GM12878 (cell line): ENCODE data around the gene IGF2R. TPM values are rescaled to one million over a fixed set of nuclear protein-coding genes. Genes with fewer than 3 reads are reported as not detected.

ENCODE experiments used
- ATAC-seq: fragments of 200-7000 bp; cut with Tn5 transposase; 3 replicates; pipeline ENCODE4 v1.9.1; 2020; ENCODE audit warnings: mild to moderate bottlenecking, moderate library complexity
- BruUV-seq: library from RNA; stranded (reverse); fragments of 400-500 nt; replicated peaks from 2 replicates; lab custom pipeline; 2021; lab: Mats Ljungman, UMichigan
- CTCF ChIA-PET: fragments of 300-600 bp; sonication (Branson Sonifier 250); formaldehyde crosslinking; extraction: SDS; loops from one replicate; lab custom pipeline; 2021; ENCODE audit warnings: inconsistent platforms; lab: Yijun Ruan, JAX
- POLR2A ChIA-PET: fragments of 350-600 bp; formaldehyde crosslinking; extraction: SDS; loops from one replicate; lab custom pipeline; 2021; ENCODE audit warnings: inconsistent platforms; lab: Charles Lee
- RAD21 ChIA-PET: fragments of 300-600 bp; sonication (Branson Sonifier 250); formaldehyde crosslinking; loops from one replicate; lab custom pipeline; 2023; ENCODE audit warnings: antibody characterized with exemption; ENCODE audit not compliant: unreplicated experiment; lab: Charles Lee
- SMC1A ChIA-PET: fragments of 300-600 bp; sonication (Branson Sonifier 250); formaldehyde crosslinking; loops from one replicate; lab custom pipeline; 2023; ENCODE audit not compliant: unreplicated experiment, uncharacterized antibody; lab: Charles Lee
- DNase-seq: peaks from one replicate; pipeline ENCODE4 v3.0.0-alpha.2; 2011; ENCODE audit warnings: low read depth, low spot score
- FAIRE-seq: peaks from 3 replicates; lab custom pipeline; 2011; peaks lifted over from hg19 to GRCh38; lab: Jason Lieb, UNC
- H2AFZ ChIP-seq: 2 replicates; pipeline ENCODE4 v1.6.0; 2011; ENCODE audit warnings: low read depth, low read length, control low read depth; ENCODE audit not compliant: control insufficient read depth
- H3K27ac ChIP-seq: 2 replicates; pipeline ENCODE4 v1.5.1; 2011; ENCODE audit warnings: control low read depth; ENCODE audit not compliant: control insufficient read depth, insufficient read depth
- H3K27me3 ChIP-seq, 2 experiments: replicated peaks in 1 of 2; 2 replicates each; pipeline versions ENCODE4 v1.6.0 to v1.6.1; 2011; ENCODE audit warnings: low read length in 1 of 2; ENCODE audit not compliant: control insufficient read depth in 2 of 2, insufficient read depth in 2 of 2
- H3K36me3 ChIP-seq, 2 experiments: 2 replicates each; pipeline ENCODE4 v1.5.1; 2011; ENCODE audit warnings: low read length in 1 of 2; ENCODE audit not compliant: control insufficient read depth in 2 of 2, insufficient read depth in 2 of 2
- H3K4me1 ChIP-seq: 2 replicates; pipeline ENCODE4 v1.6.1; 2011; ENCODE audit warnings: mild to moderate bottlenecking, low read length, moderate library complexity, mixed read lengths; ENCODE audit not compliant: control insufficient read depth, insufficient read depth
- H3K4me2 ChIP-seq: 2 replicates; pipeline ENCODE4 v1.6.0; 2011; ENCODE audit warnings: control low read depth; ENCODE audit not compliant: control insufficient read depth, insufficient read depth
- H3K4me3 ChIP-seq: fragments of 200-600 bp; sonication (generic); 2 replicates; pipeline ENCODE4 v1.5.1; 2016
- H3K79me2 ChIP-seq: 2 replicates; pipeline ENCODE4 v1.6.0; 2011; ENCODE audit warnings: low read length; ENCODE audit not compliant: control insufficient read depth, insufficient read depth
- H3K9ac ChIP-seq: 2 replicates; pipeline ENCODE4 v1.8.0; 2011; ENCODE audit warnings: low read length, control low read depth, mixed read lengths; ENCODE audit not compliant: control insufficient read depth, insufficient read depth
- H3K9me3 ChIP-seq: replicated peaks from 3 replicates; pipeline ENCODE4 v1.5.1; 2011; ENCODE audit warnings: mild to moderate bottlenecking, low read length; ENCODE audit not compliant: control insufficient read depth, insufficient read depth
- H4K20me1 ChIP-seq: 2 replicates; pipeline ENCODE4 v1.6.0; 2011; ENCODE audit not compliant: control insufficient read depth, insufficient read depth
- ATF2 ChIP-seq: IDR thresholded peaks from 2 replicates; pipeline ENCODE4 v1.6.1; 2012; ENCODE audit warnings: low read length, inconsistent platforms
- HDGF ChIP-seq: fragments of 450-650 bp; IDR thresholded peaks from 2 replicates; pipeline ENCODE4 v1.6.1; 2016; ENCODE audit warnings: antibody characterized with exemption
- IKZF1 ChIP-seq: fragments of 450-650 bp; conservative IDR thresholded peaks from 2 replicates; pipeline ENCODE4 v1.6.1; 2017; ENCODE audit warnings: antibody characterized with exemption, mild to moderate bottlenecking
- IRF3 ChIP-seq: fragments of 450-650 bp; IDR thresholded peaks from 2 replicates; pipeline ENCODE4 v1.6.1; 2014; ENCODE audit warnings: mild to moderate bottlenecking
- KDM1A ChIP-seq: fragments of 200-600 bp; sonication (generic); IDR thresholded peaks from 2 replicates; pipeline ENCODE4 v1.6.1; 2016; ENCODE audit warnings: borderline replicate concordance
- MTA2 ChIP-seq: fragments of 450-650 bp; IDR thresholded peaks from 2 replicates; pipeline ENCODE4 v1.6.1; 2016; ENCODE audit warnings: low read depth, mild to moderate bottlenecking, moderate library complexity
- POLR2AphosphoS2 ChIP-seq: IDR thresholded peaks from 2 replicates; pipeline ENCODE4 v1.6.1; 2011; ENCODE audit warnings: low read depth, mild to moderate bottlenecking, low read length, improper control_type of control experiment, moderate library complexity
- POLR2AphosphoS5 ChIP-seq: IDR thresholded peaks from 2 replicates; pipeline ENCODE4 v1.6.1; 2011; ENCODE audit warnings: mild to moderate bottlenecking, low read length, inconsistent platforms
- SMAD5 ChIP-seq: IDR thresholded peaks from 2 replicates; pipeline ENCODE4 v1.6.1; 2016; ENCODE audit warnings: antibody characterized with exemption, low read depth
- SMARCA5 ChIP-seq: fragments of 450-650 bp; IDR thresholded peaks from 2 replicates; pipeline ENCODE4 v1.6.1; 2017; ENCODE audit warnings: mild to moderate bottlenecking
- TAF1 ChIP-seq: IDR thresholded peaks from 2 replicates; pipeline ENCODE4 v1.6.1; 2011; ENCODE audit warnings: mild to moderate bottlenecking, low read depth, low read length, borderline replicate concordance
- TARDBP ChIP-seq: IDR thresholded peaks from 2 replicates; pipeline ENCODE4 v1.6.1; 2016; ENCODE audit warnings: borderline replicate concordance
- ZNF217 ChIP-seq: fragments of 450-650 bp; IDR thresholded peaks from 2 replicates; pipeline ENCODE4 v1.6.1; 2017; ENCODE audit warnings: antibody characterized with exemption, mild to moderate bottlenecking
- WGBS: methylation state at CpG from one replicate; pipeline ENCODE4 v1.1.6; 2016; ENCODE audit warnings: low lambda C conversion rate; ENCODE audit not compliant: insufficient replicate concordance, insufficient coverage; ENCODE audit errors: missing lambda C conversion rate; 5-methylcytosine and 5-hydroxymethylcytosine counted together
- in situ Hi-C: fragments of 300-500 bp; cut with MboI; formaldehyde crosslinking; loops from 9 replicates; pipeline ENCODE4 v1.14.3; 2018; ENCODE audit warnings: mixed read lengths
- intact Hi-C: fragments of 100-400 bp; cut with micrococcal nuclease; formaldehyde crosslinking; loops from one replicate; pipeline ENCODE4 v1.14.2; 2022; ENCODE audit not compliant: unreplicated experiment
- polyA plus RNA-seq, 11 experiments: library from polyadenylated mRNA; depleted of rRNA in 4 of 11; unstranded in 6 of 11; stranded (reverse) in 5 of 11; fragments of >200 nt; fragmentation: Nextera tagmentation in 4 of 11; fragmentation: Illumina TruSeq in 1 of 11; extraction: Ambion mirVana in 4 of 11; extraction: Trizol in 1 of 11; gene quantifications; 1 replicate in 1 of 11; 2 replicates in 10 of 11; pipeline versions ENCODE4 v1.2.1 to v1.2.3, GENCODE V29; 2011 to 2016; ENCODE audit warnings: inconsistent platforms in 2 of 11, missing spikeins in 2 of 11, low read depth in 1 of 11
- total RNA-seq, 4 experiments: library from RNA; depleted of rRNA in 3 of 4; stranded (reverse); fragments of >200 nt in 3 of 4; fragmentation: Illumina TruSeq in 1 of 4; extraction: Trizol in 1 of 4; gene quantifications; 2 replicates each; pipeline versions ENCODE4 v1.2.1 to v1.2.3, GENCODE V29; 2013 to 2021
- TF ChIP-seq, protein P1 (sequence below): fragments of 450-650 bp; formaldehyde crosslinking; IDR thresholded peaks from 2 replicates; pipeline ENCODE4 v1.4.0; 2020; ENCODE audit warnings: mild to moderate bottlenecking, moderate library complexity
- TF ChIP-seq, protein P2 (sequence below): IDR thresholded peaks from 2 replicates; pipeline ENCODE4 v1.6.1; 2011; ENCODE audit warnings: mild to moderate bottlenecking, low read depth, low read length, moderate library complexity; ENCODE audit not compliant: insufficient replicate concordance

Gene IGF2R
- total and polyA plus RNA-seq, 10 of the 15 experiments (the other 5 are each of a cell fraction or from before 2014, with no cell fraction given) = 1.00 to 40.1 (median 16.8) TPM

DNA sequence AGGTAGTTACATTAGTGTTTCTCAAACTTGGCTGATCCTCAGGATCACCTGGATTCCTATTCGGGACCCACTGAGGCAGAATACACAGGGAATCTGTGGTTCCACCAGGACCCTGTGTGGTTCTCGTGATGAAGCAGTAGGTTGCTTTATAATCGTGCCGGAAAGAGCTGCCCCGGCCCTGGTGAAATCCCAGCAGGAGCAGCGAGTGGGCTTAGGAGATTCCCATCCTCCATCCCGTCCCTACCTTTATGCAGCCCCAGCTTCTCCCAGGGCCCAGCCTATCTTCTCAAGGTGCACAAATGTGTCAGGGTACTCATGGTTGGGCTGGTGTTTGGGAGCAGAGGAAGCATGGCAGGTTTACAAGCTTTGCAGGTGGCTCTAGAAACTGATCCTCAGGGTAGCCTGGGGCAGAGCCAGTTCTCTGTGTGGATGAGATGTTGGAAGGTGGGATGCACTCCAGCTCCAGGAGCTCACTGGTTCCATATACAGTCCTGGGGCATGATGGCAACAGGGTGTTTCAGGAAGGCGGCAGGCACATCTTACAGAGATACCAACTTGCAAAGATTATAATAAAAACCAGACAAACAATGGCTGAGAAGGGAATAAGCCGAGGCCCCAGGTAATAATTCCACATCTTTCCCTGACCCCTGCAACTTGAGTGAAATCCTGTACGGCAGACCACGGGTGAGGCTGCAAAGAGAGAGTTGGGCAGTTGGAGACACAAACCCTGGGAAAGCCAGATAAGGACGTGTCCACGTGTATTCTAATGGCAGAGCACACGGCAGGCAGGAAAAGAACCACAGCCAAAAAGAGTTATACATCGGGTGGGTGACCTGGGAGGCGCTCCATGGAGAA is 158.6 kb downstream of the IGF2R start (continued):
- no peak for TF ChIP-seq IRF3
- TF ChIP-seq TARDBP = no peak
- TF ChIP-seq HDGF = no peak
- TF ChIP-seq, protein P1, sequence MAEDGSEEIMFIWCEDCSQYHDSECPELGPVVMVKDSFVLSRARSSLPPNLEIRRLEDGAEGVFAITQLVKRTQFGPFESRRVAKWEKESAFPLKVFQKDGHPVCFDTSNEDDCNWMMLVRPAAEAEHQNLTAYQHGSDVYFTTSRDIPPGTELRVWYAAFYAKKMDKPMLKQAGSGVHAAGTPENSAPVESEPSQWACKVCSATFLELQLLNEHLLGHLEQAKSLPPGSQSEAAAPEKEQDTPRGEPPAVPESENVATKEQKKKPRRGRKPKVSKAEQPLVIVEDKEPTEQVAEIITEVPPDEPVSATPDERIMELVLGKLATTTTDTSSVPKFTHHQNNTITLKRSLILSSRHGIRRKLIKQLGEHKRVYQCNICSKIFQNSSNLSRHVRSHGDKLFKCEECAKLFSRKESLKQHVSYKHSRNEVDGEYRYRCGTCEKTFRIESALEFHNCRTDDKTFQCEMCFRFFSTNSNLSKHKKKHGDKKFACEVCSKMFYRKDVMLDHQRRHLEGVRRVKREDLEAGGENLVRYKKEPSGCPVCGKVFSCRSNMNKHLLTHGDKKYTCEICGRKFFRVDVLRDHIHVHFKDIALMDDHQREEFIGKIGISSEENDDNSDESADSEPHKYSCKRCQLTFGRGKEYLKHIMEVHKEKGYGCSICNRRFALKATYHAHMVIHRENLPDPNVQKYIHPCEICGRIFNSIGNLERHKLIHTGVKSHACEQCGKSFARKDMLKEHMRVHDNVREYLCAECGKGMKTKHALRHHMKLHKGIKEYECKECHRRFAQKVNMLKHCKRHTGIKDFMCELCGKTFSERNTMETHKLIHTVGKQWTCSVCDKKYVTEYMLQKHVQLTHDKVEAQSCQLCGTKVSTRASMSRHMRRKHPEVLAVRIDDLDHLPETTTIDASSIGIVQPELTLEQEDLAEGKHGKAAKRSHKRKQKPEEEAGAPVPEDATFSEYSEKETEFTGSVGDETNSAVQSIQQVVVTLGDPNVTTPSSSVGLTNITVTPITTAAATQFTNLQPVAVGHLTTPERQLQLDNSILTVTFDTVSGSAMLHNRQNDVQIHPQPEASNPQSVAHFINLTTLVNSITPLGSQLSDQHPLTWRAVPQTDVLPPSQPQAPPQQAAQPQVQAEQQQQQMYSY = no peak
- no peak for TF ChIP-seq MTA2
- TF ChIP-seq, all 136 proteins: peak for 0

- BruUV-seq = no TSS peak
- POLR2A ChIA-PET = no interaction called here
- CTCF ChIA-PET = interaction anchor here (1.3 kb wide), 1 partner anchor 10 kb away, joined by 4 read pairs; no protein-coding TSS in a partner anchor
- Histone ChIP-seq H3K27me3 (no peaks in the 10 kb centered on the region), H2AFZ (no peak overlapping the region), H3K79me2 (no peaks in the 10 kb centered on the region), H3K4me3 (no peak overlapping the region), H3K27ac (no peak overlapping the region), H3K4me1 (no peaks in the 10 kb centered on the region), H3K9ac (no peak overlapping the region), H3K36me3 (no peaks in the 10 kb centered on the region), H3K4me2 (no peak overlapping the region), H4K20me1 (no peaks in the 10 kb centered on the region), H3K9me3 (no peaks in the 10 kb centered on the region)
- SMC1A ChIA-PET = no interaction called here
- no peak for FAIRE-seq
- DNase-seq = no peak
- WGBS = 94% methylated on average over 3 of the region's 3 CpGs
- ATAC-seq = no peak
- RAD21 ChIA-PET = no interaction called here
- in situ Hi-C loops = no loop called here
- intact Hi-C loops = no loop called here
- TF ChIP-seq, protein P2, sequence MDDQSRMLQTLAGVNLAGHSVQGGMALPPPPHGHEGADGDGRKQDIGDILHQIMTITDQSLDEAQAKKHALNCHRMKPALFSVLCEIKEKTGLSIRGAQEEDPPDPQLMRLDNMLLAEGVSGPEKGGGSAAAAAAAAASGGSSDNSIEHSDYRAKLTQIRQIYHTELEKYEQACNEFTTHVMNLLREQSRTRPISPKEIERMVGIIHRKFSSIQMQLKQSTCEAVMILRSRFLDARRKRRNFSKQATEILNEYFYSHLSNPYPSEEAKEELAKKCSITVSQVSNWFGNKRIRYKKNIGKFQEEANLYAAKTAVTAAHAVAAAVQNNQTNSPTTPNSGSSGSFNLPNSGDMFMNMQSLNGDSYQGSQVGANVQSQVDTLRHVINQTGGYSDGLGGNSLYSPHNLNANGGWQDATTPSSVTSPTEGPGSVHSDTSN = no peak
- TF ChIP-seq POLR2AphosphoS2 (no peak), TAF1 (no peak), ATF2 (no peak), SMAD5 (no peak), ZNF217 (no peak), POLR2AphosphoS5 (no peak), SMARCA5 (no peak), KDM1A (no peak), IKZF1 (no peak)
Observed at GRCh38 chr6:160128125-160128683, 159.3 kb downstream of the IGF2R start.
